ENCODE data around the gene TBX1.

TBX1 gene

DNA sequence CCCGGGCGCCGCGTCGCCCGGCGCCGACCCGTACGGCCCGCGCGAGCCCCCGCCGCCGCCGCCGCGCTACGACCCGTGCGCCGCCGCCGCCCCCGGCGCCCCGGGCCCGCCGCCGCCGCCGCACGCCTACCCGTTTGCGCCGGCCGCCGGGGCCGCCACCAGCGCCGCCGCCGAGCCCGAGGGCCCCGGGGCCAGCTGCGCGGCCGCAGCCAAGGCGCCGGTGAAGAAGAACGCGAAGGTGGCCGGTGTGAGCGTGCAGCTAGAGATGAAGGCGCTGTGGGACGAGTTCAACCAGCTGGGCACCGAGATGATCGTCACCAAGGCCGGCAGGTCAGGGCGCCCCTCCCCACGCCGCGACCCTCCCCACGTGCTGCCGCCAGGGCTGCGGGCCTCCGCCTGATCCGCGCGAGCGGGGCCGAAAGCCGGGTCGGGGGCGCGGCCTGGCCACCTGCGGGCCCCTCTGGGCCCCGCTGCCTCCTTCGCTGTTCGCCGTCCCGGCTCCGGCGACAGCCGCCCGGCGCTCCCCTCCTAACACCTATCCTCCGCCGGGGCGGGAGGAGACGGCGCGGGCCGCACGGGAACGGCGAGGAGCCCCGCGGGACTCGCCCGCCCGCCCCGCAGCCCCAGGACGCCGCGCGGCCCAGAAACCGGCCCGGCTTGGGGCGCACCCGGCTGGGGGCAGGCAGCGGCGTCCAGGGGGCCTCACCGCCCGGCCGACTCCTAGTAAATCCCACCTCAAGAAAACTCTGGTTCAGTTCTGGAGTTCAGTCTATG is 560 bp downstream of the TBX1 start:
- no peak for TF ChIP-seq CTCF (IDR thresholded peaks at IDR 0.05; ENCODE audit: borderline replicate concordance, extremely low read depth, low read length, poor library complexity, severe bottlenecking)
- no peak for TF ChIP-seq EZH2 (IDR thresholded peaks at IDR 0.05; ENCODE audit: borderline replicate concordance, low read depth, low read length, severe bottlenecking)
- H3K4me2 ChIP-seq (ENCODE audit: insufficient read depth, low read length) = no peak overlapping the region

DNA sequence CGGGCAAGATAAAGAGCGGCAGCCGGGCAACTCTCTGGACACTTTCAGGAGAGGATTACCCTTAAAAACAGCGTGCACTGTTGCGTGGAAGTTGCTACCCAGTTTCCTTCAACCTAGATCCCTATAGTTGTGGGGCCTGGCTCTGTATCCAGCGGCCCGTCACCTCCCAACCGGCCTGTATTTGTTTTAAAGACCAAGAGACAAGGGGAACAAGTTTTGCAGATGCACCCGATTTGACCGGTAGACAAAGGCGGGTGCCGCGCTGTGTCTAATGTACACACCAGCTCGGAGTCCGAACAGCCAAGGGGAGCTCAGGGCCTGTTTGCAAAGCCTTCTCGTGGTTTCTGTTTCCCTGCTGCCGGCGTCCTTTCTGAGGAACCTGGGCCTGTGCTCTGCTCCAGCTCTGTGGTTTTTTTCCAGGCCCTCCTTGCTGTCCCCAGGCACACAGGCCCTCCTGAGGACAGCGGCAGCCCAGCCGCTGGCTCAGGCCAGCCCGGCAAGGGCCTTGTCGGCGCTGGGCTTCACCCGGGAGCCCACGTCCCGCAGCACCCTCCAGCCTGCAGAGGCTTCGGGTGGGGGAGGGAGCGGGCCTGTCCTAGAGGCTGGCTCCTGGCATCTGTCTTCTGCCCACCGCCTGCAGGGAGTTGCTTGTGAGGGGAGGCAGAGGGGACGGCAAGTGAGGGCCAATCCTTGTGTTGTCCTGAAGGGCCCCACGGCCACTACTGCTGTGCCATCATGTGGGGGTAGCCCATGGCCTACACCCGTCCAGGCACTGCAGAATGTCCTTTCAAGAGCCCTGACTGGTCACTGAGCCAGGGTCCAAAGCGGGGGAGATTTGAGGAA is 1.4 kb downstream of the TBX1 start:
- no peak overlapping the region for H3K4me2 ChIP-seq (ENCODE audit: insufficient read depth, low read length)
- H2AFZ ChIP-seq (ENCODE audit: low read depth, low read length) = no peak overlapping the region

More for the DNA sequence above, 560 bp downstream of the TBX1 start:
- H3K9me3 ChIP-seq (ENCODE audit: insufficient read depth, low read length, severe bottlenecking) = no peaks in the 10 kb centered on the region
- no peak overlapping the region for H2AFZ ChIP-seq (ENCODE audit: low read depth, low read length)
- H3K4me3 ChIP-seq (ENCODE audit: low read depth in 1 of 2, low read length in 2 of 2) = no peak overlapping the region
- H4K20me1 ChIP-seq (ENCODE audit: insufficient read depth, low read length) = no peaks in the 10 kb centered on the region
- H3K36me3 ChIP-seq (ENCODE audit: insufficient read depth, low read length) = no peaks in the 10 kb centered on the region
- H3K4me1 ChIP-seq (ENCODE audit: insufficient read depth, low read length) = peaks cover 12% of the 10 kb centered on the region
- no peak for ATAC-seq (ENCODE audit: insufficient read depth, low read depth)
- no peak overlapping the region for H3K27ac ChIP-seq (ENCODE audit: low read length)
- H3K79me2 ChIP-seq (ENCODE audit: insufficient read depth, low read length) = peaks cover 3% of the 10 kb centered on the region; the same call in 1 of the 2 replicates
- peaks cover 1% of the 10 kb centered on the region for H3K27me3 ChIP-seq (ENCODE audit: insufficient read depth, low read length, poor library complexity)
- DNase-seq = no peak
- no peak overlapping the region for H3K9ac ChIP-seq (ENCODE audit: low read depth, low read length)

GRCh38 chr22:19762568-19763457 is 2.2 kb downstream of the TBX1 start:
- no peak for ATAC-seq (ENCODE audit: insufficient read depth, low read depth)
- DNase-seq = no peak
- Histone ChIP-seq H3K79me2 (ENCODE audit: insufficient read depth, low read length) (peaks cover 17% of the 10 kb centered on the region), H3K4me2 (ENCODE audit: insufficient read depth, low read length) (no peak overlapping the region), H3K9me3 (ENCODE audit: insufficient read depth, low read length, severe bottlenecking) (no peaks in the 10 kb centered on the region), H2AFZ (ENCODE audit: low read depth, low read length) (no peak overlapping the region), H3K27ac (ENCODE audit: low read length) (no peak overlapping the region), H3K27me3 (ENCODE audit: insufficient read depth, low read length, poor library complexity) (peaks cover 9% of the 10 kb centered on the region), H3K9ac (ENCODE audit: low read depth, low read length) (no peak overlapping the region), H3K4me1 (ENCODE audit: insufficient read depth, low read length) (peaks cover 20% of the 10 kb centered on the region), H3K36me3 (ENCODE audit: insufficient read depth, low read length) (no peaks in the 10 kb centered on the region), H4K20me1 (ENCODE audit: insufficient read depth, low read length) (no peaks in the 10 kb centered on the region), H3K4me3 (ENCODE audit: low read depth in 1 of 2, low read length in 2 of 2) (no peak overlapping the region)
- TF ChIP-seq CTCF (IDR thresholded peaks at IDR 0.05; ENCODE audit: borderline replicate concordance, extremely low read depth, low read length, poor library complexity, severe bottlenecking) = no peak
- TF ChIP-seq EZH2 (IDR thresholded peaks at IDR 0.05; ENCODE audit: borderline replicate concordance, low read depth, low read length, severe bottlenecking) = no peak

More for the DNA sequence above, 1.4 kb downstream of the TBX1 start:
- Histone ChIP-seq H3K27ac (ENCODE audit: low read length) (no peak overlapping the region), H3K4me1 (ENCODE audit: insufficient read depth, low read length) (peaks cover 12% of the 10 kb centered on the region), H4K20me1 (ENCODE audit: insufficient read depth, low read length) (no peaks in the 10 kb centered on the region), H3K9ac (ENCODE audit: low read depth, low read length) (no peak overlapping the region), H3K27me3 (ENCODE audit: insufficient read depth, low read length, poor library complexity) (peaks cover 7% of the 10 kb centered on the region), H3K4me3 (ENCODE audit: low read depth in 1 of 2, low read length in 2 of 2) (no peak overlapping the region), H3K36me3 (ENCODE audit: insufficient read depth, low read length) (no peaks in the 10 kb centered on the region), H3K9me3 (ENCODE audit: insufficient read depth, low read length, severe bottlenecking) (no peaks in the 10 kb centered on the region), H3K79me2 (ENCODE audit: insufficient read depth, low read length) (peaks cover 8% of the 10 kb centered on the region)
- no peak for ATAC-seq (ENCODE audit: insufficient read depth, low read depth)
- no peak for DNase-seq
- TF ChIP-seq EZH2 (IDR thresholded peaks at IDR 0.05; ENCODE audit: borderline replicate concordance, low read depth, low read length, severe bottlenecking) (no peak), CTCF (IDR thresholded peaks at IDR 0.05; ENCODE audit: borderline replicate concordance, extremely low read depth, low read length, poor library complexity, severe bottlenecking) (no peak)

All from DND-41 (cell line).